Left forelimb (tissue), 1 donor: Measurements from ENCODE around the gene OR2V1.
"Not testable (repeated sequence)": the region's sequence is repeated elsewhere in the genome, so short reads cannot be mapped to it uniquely, and the experiment has no call there.

Experiments
- DNase-seq: peaks from one replicate; pipeline ENCODE4 v3.0.0-alpha.2; 2018; ENCODE audit warnings: low spot score

OR2V1 gene

GRCh38 chr5:181127907-181128626 lies 2.9 kb downstream of the OR2V1 start:
- DNase-seq = peak; percentile 54

DNA sequence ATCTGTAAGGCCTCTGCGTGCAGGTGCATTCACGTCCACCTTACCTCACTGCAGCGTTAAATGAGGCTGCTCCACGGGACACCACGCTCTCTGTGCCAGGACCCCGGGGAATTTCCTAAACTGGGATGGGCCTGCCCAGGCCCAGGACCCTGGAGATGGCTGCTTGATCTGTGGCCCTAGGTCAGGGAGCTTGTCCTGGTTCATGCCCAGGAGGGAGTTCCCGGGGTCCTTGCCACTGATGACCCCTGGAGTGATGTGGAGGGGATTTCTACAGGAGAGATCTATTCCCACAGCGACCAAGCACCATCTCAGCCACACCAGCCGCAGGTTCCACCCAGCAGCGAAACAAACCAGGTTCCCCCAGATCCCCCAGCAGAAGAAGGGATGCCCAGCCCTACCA lies 3.5 kb downstream of the OR2V1 start:
- DNase-seq = peak; percentile 34

- DNase-seq = peak; percentile 46
Measured at GRCh38 chr5:181126841-181127240, 4.1 kb downstream of the OR2V1 start.

DNA sequence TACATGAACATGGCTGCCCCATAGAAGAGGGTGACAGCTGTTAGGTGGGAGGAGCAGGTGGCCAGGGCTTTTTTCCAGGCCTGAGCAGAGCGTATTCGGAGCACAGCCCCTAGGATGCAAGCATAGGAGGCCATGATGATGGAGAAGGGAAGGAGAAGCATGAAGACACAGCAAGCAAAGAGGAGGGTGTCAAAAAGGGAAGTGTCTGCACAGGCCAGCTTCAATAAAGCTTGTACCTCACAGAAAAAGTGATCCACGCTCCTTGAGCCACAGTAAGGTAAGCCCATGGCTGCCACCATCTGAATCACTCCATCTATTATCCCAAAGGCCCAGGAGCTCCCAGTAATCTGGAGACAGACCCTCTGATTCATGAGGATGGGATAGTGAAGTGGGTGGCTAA lies 6.4 kb downstream of the OR2V1 start:
- DNase-seq = peak; percentile 18

GRCh38 chr5:181121675-181122561 lies 9.1 kb downstream of the OR2V1 start:
- peak; percentile 48 for DNase-seq

GRCh38 chr5:181120761-181121160 lies 10.2 kb downstream of the OR2V1 start:
- DNase-seq = peak; percentile 25

GRCh38 chr5:181120306-181120705 lies 10.7 kb downstream of the OR2V1 start:
- no peak for DNase-seq

DNA sequence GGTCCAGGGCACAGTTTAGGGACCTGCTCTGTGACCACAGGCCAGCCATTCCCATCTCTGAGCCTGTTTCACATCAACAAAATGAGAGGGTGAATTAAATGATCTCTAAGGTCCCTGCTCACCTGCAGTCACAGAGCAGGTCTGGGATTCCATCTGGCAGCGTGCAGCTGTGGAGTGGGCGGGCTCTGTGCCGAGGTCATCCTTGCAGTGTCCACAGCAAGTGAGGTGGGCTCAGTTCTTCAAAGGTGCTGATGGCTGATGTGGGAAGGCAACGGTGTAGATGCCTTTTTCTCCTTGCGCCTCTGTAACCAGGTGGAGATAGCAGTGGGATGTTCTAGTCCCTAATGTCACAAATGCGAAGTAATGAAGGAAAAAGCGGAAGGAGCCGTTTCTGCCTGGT lies 11.9 kb downstream of the OR2V1 start:
- DNase-seq = peak; percentile 37

GRCh38 chr5:181118369-181118768 lies 12.6 kb downstream of the OR2V1 start:
- DNase-seq = peak; percentile 28

GRCh38 chr5:181114844-181115778 lies 15.9 kb downstream of the OR2V1 start:
- DNase-seq = peak; percentile 52

- peak; percentile 44 for DNase-seq
Measured at GRCh38 chr5:181114284-181114843, 16.6 kb downstream of the OR2V1 start.

GRCh38 chr5:181113572-181113971 lies 17.4 kb downstream of the OR2V1 start:
- DNase-seq = not testable (repeated sequence)

GRCh38 chr5:181112476-181112875 lies 18.5 kb downstream of the OR2V1 start:
- no peak for DNase-seq

- DNase-seq = no peak
Measured at GRCh38 chr5:181111010-181111409, 20.0 kb downstream of the OR2V1 start.

GRCh38 chr5:181109489-181110013 lies 21.4 kb downstream of the OR2V1 start:
- DNase-seq = no peak

GRCh38 chr5:181108578-181109165 lies 22.3 kb downstream of the OR2V1 start:
- no peak for DNase-seq

DNA sequence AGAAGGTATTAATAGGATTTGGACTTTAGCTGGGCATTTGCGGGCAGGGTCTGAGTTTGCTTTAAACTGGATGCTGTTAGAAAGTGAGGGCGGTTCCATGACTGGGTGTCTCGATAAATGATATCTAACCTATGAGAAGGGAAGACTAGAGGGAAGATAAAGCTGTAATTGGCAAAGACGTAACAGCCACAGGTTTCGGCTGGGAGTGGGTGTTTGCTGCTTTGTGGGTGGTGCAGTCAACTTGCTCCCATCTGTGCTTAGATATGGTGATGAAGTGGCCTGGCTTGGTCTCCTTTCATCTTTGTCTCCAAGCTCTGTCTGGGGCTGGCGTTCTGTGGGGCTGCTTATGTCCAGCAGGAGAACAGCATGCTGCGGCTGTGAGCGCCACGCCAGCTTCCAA lies 23.3 kb downstream of the OR2V1 start:
- no peak for DNase-seq

DNA sequence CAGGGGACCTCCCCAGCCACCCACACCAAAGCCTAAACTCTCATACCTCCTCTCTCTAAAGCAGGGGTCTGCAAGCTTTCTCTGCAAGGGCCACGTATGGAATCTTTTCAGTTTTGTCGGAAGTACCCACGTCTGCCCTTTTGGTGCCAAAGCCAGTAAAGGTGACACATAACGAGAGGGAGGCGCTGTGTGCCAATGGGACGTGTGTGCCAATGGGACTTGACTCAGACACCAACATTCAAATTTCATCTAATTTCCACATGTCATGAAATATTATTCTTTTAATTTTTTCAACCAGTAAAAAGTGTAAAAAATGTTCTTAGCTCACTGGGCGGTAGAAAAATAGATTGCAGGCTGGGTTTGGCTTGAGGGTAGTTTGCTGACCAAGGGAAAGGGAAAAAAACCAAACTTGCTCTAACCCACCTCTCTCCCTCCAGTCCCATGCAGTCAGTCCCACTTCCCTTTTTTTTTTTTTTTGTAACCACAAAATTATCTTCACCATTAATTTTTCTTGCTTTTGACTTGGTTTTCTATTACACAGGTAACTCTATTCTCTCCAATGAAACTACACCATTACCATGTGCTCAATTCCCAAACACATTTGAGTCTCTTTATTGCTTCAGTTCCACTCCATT lies 25.5 kb downstream of the OR2V1 start:
- no peak for DNase-seq

DNA sequence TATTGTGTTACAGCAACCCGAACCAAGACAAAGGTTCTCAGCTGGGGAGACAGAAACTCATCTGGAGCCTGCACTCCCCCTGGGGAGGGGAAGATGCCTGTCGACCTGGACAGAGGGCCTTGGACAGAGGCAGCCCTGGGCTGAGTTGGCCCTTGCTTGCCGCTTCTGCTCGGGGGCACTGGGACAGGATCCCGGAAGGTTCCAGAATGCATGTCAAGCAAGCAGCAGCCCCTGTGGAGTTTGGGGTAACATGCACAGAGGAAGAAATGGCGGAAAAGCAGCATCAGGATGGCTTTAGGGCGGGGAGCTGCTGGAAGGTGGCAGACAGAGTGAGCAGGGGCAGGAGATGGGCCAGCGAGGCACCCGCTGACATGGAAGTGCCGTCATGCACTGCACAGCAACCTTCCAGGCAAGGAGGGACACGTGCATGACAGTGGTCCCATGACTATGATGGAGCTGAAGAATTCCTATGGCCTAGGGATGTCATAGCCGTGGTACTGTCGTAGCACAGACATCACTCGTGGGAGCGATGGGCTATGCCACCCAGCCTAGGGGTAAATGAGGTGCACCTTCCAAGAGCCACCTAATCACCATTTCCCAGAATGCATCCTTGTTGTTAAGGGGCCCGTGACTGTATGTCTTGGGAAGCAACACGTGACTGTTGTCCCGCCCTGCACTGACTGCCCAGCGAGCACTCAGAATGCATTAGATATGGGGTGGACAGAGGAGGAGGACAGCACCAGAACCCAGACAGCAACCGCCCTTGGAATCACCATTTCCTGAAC lies 26.2 kb downstream of the OR2V1 start:
- DNase-seq = not testable (repeated sequence)

DNA sequence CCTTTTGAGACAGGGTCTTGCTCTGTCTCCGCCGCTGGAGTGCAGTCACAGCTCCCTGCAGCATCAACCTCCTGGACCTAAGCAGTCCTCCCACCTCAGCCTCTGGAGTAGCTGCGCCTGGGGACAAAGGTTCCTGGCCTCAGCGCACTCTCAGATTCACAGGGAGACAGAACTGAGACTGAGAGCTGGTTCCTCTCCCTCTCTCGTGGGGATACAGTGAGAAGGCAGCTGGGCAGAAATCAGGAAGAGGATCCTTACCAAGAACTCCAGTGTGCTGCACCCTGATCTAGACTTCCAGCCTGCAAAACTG lies 26.8 kb downstream of the OR2V1 start:
- DNase-seq = not testable (repeated sequence)
